Measurements from ENCODE around the gene SIN3A.

SIN3A gene

GRCh38 chr15:75362642-75363249, 88.7 kb downstream of the SIN3A start:
- Histone ChIP-seq H3K27ac (ENCODE audit: low read depth, low read length) (no peak overlapping the region), H3K79me2 (ENCODE audit: control insufficient read depth, insufficient read depth, low read length, unreplicated experiment) (peaks cover 9% of the 10 kb centered on the region), H3K27me3 (ENCODE audit: insufficient read depth, low read length) (no peaks in the 10 kb centered on the region), H3K36me3 (ENCODE audit: insufficient read depth, low read length) (peaks cover 7% of the 10 kb centered on the region; the same call in 1 of the 2 replicates), H2AFZ (ENCODE audit: low read length, unreplicated experiment) (no peak overlapping the region), H3K4me1 (ENCODE audit: control insufficient read depth, insufficient read depth, low read length, unreplicated experiment) (peaks cover 8% of the 10 kb centered on the region), H3K4me3 (ENCODE audit: low read depth, low read length) (no peak overlapping the region)

- Histone ChIP-seq H3K27ac (ENCODE audit: low read depth, low read length) (no peak overlapping the region), H3K36me3 (ENCODE audit: insufficient read depth, low read length) (peaks cover 7% of the 10 kb centered on the region; the same call in 1 of the 2 replicates), H3K27me3 (ENCODE audit: insufficient read depth, low read length) (no peaks in the 10 kb centered on the region), H3K4me1 (ENCODE audit: control insufficient read depth, insufficient read depth, low read length, unreplicated experiment) (peaks cover 2% of the 10 kb centered on the region), H3K79me2 (ENCODE audit: control insufficient read depth, insufficient read depth, low read length, unreplicated experiment) (peaks cover 6% of the 10 kb centered on the region), H3K4me3 (ENCODE audit: low read depth, low read length) (no peak overlapping the region), H2AFZ (ENCODE audit: low read length, unreplicated experiment) (no peak overlapping the region)
Measured at GRCh38 chr15:75361989-75362641, 89.4 kb downstream of the SIN3A start.

GRCh38 chr15:75361361-75361988, 90.0 kb downstream of the SIN3A start:
- Histone ChIP-seq H3K27me3 (ENCODE audit: insufficient read depth, low read length) (no peaks in the 10 kb centered on the region), H3K36me3 (ENCODE audit: insufficient read depth, low read length) (peaks cover 7% of the 10 kb centered on the region; the same call in 1 of the 2 replicates), H3K4me3 (ENCODE audit: low read depth, low read length) (no peak overlapping the region), H3K79me2 (ENCODE audit: control insufficient read depth, insufficient read depth, low read length, unreplicated experiment) (peaks cover 2% of the 10 kb centered on the region), H2AFZ (ENCODE audit: low read length, unreplicated experiment) (no peak overlapping the region), H3K4me1 (ENCODE audit: control insufficient read depth, insufficient read depth, low read length, unreplicated experiment) (no peaks in the 10 kb centered on the region), H3K27ac (ENCODE audit: low read depth, low read length) (no peak overlapping the region)

DNA sequence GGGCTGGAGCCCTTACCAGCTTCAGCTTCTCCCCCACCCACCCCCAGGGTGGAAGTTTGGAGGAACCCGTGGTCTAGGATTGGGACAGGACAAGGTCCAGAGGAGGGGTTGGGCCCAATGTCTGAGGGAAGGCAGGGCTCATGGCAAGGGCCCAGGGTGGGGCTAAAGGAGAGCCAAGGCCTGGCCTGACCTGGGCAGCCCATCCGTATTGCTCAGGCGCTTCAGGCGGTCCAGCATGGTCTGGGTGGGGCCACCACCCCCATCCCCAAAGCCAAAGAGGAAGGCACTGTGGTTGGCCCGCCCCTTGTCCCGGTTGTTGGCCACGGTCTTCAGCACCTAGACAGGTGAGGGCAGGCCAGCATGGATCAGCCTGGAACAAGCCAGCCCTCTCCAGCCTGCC, 90.6 kb downstream of the SIN3A start:
- no peaks in the 10 kb centered on the region for H3K79me2 ChIP-seq (ENCODE audit: control insufficient read depth, insufficient read depth, low read length, unreplicated experiment)
- H3K4me1 ChIP-seq (ENCODE audit: control insufficient read depth, insufficient read depth, low read length, unreplicated experiment) = no peaks in the 10 kb centered on the region
- no peak overlapping the region for H3K4me3 ChIP-seq (ENCODE audit: low read depth, low read length)
- H2AFZ ChIP-seq (ENCODE audit: low read length, unreplicated experiment) = no peak overlapping the region
- peaks cover 7% of the 10 kb centered on the region; the same call in 1 of the 2 replicates for H3K36me3 ChIP-seq (ENCODE audit: insufficient read depth, low read length)
- H3K27ac ChIP-seq (ENCODE audit: low read depth, low read length) = no peak overlapping the region
- H3K27me3 ChIP-seq (ENCODE audit: insufficient read depth, low read length) = no peaks in the 10 kb centered on the region

DNA sequence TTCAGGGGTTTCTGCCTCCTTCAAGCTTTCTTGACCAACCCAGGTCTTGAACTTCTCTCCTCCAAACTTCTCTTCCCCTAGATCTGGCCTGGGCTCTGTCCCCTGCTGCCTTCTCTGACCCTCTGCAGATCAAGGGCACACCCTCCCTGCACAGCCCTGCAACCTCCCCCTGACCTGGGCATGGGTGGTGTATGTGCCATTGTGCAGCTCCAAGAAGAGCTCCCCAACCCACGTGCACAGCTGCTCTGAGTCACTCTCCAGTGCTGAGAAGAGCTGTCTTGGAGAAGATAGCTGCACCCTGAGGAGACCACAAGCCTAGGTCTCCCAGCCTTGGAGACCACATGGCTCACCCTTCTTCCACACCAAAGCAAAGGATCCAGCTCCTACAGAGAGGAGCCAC, 91.1 kb downstream of the SIN3A start:
- no peak overlapping the region for H3K4me3 ChIP-seq (ENCODE audit: low read depth, low read length)
- peaks cover 7% of the 10 kb centered on the region; the same call in 1 of the 2 replicates for H3K36me3 ChIP-seq (ENCODE audit: insufficient read depth, low read length)
- H2AFZ ChIP-seq (ENCODE audit: low read length, unreplicated experiment) = no peak overlapping the region

GRCh38 chr15:75359537-75360250, 91.8 kb downstream of the SIN3A start:
- Histone ChIP-seq H2AFZ (ENCODE audit: low read length, unreplicated experiment) (no peak overlapping the region), H3K4me1 (ENCODE audit: control insufficient read depth, insufficient read depth, low read length, unreplicated experiment) (no peaks in the 10 kb centered on the region), H3K36me3 (ENCODE audit: insufficient read depth, low read length) (peaks cover 7% of the 10 kb centered on the region; the same call in 1 of the 2 replicates), H3K27ac (ENCODE audit: low read depth, low read length) (no peak overlapping the region), H3K79me2 (ENCODE audit: control insufficient read depth, insufficient read depth, low read length, unreplicated experiment) (no peaks in the 10 kb centered on the region), H3K27me3 (ENCODE audit: insufficient read depth, low read length) (no peaks in the 10 kb centered on the region), H3K4me3 (ENCODE audit: low read depth, low read length) (no peak overlapping the region)

More for the DNA sequence above, 91.1 kb downstream of the SIN3A start:
- no peak overlapping the region for H3K27ac ChIP-seq (ENCODE audit: low read depth, low read length)
- no peaks in the 10 kb centered on the region for H3K27me3 ChIP-seq (ENCODE audit: insufficient read depth, low read length)
- H3K79me2 ChIP-seq (ENCODE audit: control insufficient read depth, insufficient read depth, low read length, unreplicated experiment) = no peaks in the 10 kb centered on the region
- H3K4me1 ChIP-seq (ENCODE audit: control insufficient read depth, insufficient read depth, low read length, unreplicated experiment) = no peaks in the 10 kb centered on the region

DNA sequence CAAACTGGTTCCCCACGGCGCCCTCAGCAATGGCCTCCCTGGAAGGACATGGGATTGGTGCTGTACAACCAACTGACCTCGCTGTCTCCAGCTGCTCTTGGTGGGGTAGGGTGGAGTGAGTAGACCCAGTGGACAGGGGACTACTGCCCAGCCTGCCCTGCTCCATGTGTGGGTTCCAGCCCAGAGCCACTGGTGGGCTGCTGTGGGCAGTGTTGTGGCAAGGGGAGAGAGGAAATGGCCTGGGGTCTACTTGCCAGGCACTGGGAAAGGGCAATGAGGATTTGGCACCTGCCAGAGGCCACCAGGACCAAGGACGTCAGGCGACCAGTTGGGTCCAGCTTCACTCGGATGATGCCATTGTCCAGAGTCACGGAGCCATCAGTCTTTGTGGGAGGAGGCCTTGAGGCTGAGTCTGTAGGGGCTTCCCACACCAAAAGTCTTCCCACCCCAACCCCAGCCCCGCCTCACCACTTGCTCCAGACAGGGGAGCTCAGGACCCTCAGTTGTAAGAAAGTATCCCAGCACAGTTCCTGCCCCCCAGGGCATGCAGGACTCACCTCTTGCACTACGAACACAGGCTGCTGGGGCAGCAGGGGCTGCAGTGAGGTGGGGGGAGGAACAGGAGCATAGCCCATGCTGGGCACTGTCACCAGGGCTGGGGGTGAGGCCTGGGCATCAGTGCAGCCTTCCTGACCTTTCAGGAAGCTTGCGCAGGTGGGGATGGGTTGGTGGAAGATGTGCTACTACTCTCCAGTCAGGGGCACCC, 92.5 kb downstream of the SIN3A start:
- H3K27ac ChIP-seq (ENCODE audit: low read depth, low read length) = no peak overlapping the region
- no peaks in the 10 kb centered on the region for H3K4me1 ChIP-seq (ENCODE audit: control insufficient read depth, insufficient read depth, low read length, unreplicated experiment)
- H3K27me3 ChIP-seq (ENCODE audit: insufficient read depth, low read length) = no peaks in the 10 kb centered on the region
- H3K4me3 ChIP-seq (ENCODE audit: low read depth, low read length) = no peak overlapping the region
- peaks cover 3% of the 10 kb centered on the region; the same call in 1 of the 2 replicates for H3K36me3 ChIP-seq (ENCODE audit: insufficient read depth, low read length)
- H2AFZ ChIP-seq (ENCODE audit: low read length, unreplicated experiment) = no peak overlapping the region
- H3K79me2 ChIP-seq (ENCODE audit: control insufficient read depth, insufficient read depth, low read length, unreplicated experiment) = no peaks in the 10 kb centered on the region

GRCh38 chr15:75357976-75358673, 93.4 kb downstream of the SIN3A start:
- Histone ChIP-seq H3K4me1 (ENCODE audit: control insufficient read depth, insufficient read depth, low read length, unreplicated experiment) (no peaks in the 10 kb centered on the region), H2AFZ (ENCODE audit: low read length, unreplicated experiment) (no peak overlapping the region), H3K36me3 (ENCODE audit: insufficient read depth, low read length) (peaks cover 3% of the 10 kb centered on the region; the same call in 1 of the 2 replicates), H3K79me2 (ENCODE audit: control insufficient read depth, insufficient read depth, low read length, unreplicated experiment) (no peaks in the 10 kb centered on the region), H3K27me3 (ENCODE audit: insufficient read depth, low read length) (no peaks in the 10 kb centered on the region), H3K4me3 (ENCODE audit: low read depth, low read length) (no peak overlapping the region), H3K27ac (ENCODE audit: low read depth, low read length) (no peak overlapping the region)

- Histone ChIP-seq H3K79me2 (ENCODE audit: control insufficient read depth, insufficient read depth, low read length, unreplicated experiment) (no peaks in the 10 kb centered on the region), H2AFZ (ENCODE audit: low read length, unreplicated experiment) (no peak overlapping the region), H3K36me3 (ENCODE audit: insufficient read depth, low read length) (peaks cover 3% of the 10 kb centered on the region; the same call in 1 of the 2 replicates), H3K27me3 (ENCODE audit: insufficient read depth, low read length) (no peaks in the 10 kb centered on the region), H3K4me3 (ENCODE audit: low read depth, low read length) (no peak overlapping the region), H3K27ac (ENCODE audit: low read depth, low read length) (no peak overlapping the region), H3K4me1 (ENCODE audit: control insufficient read depth, insufficient read depth, low read length, unreplicated experiment) (no peaks in the 10 kb centered on the region)
Measured at GRCh38 chr15:75356517-75356916, 95.0 kb downstream of the SIN3A start.

Measured in ACC112 (cell line).